Measurements from ENCODE around the gene IMPG1. TPM values are rescaled to one million over a fixed set of nuclear protein-coding genes. Genes with fewer than 3 reads are reported as not detected.

The IMPG1 gene, protein sequence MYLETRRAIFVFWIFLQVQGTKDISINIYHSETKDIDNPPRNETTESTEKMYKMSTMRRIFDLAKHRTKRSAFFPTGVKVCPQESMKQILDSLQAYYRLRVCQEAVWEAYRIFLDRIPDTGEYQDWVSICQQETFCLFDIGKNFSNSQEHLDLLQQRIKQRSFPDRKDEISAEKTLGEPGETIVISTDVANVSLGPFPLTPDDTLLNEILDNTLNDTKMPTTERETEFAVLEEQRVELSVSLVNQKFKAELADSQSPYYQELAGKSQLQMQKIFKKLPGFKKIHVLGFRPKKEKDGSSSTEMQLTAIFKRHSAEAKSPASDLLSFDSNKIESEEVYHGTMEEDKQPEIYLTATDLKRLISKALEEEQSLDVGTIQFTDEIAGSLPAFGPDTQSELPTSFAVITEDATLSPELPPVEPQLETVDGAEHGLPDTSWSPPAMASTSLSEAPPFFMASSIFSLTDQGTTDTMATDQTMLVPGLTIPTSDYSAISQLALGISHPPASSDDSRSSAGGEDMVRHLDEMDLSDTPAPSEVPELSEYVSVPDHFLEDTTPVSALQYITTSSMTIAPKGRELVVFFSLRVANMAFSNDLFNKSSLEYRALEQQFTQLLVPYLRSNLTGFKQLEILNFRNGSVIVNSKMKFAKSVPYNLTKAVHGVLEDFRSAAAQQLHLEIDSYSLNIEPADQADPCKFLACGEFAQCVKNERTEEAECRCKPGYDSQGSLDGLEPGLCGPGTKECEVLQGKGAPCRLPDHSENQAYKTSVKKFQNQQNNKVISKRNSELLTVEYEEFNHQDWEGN
- total RNA-seq (not detected), polyA plus RNA-seq (not detected)

DNA sequence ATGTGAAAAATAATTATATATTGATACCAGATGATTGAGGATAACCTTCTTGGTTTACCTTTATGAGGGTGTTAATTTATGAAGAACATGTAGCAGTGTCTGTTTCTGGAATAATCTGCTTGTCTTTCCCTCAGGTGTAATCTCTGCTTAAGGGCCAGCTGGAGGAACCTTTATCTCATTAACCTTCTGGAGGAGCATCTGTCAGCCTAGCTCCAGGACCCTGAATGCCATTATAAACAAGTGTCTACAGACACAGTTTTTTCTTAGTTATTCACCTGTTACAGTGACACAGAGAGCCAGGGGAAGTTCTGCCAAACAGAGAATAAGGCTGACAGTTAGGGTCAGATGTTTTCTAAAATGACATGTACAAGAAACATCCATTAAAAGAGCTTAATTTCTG is at the start of gene IMPG1:
Gene IMPG1, minus strand, starts transcription at position 101 of the 400 bp plus-strand sequence. CDS start 174 bp downstream, outside the sequence.
- H3K27ac ChIP-seq (ENCODE audit: low read depth, low read length) = no peak within 1 kb of the TSS
- no peaks in the 10 kb centered on the region for H3K36me3 ChIP-seq (ENCODE audit: insufficient read depth, low read length)
- DNase-seq = no peak
- no peaks in the 10 kb centered on the region for H3K27me3 Mint-ChIP-seq
- intact Hi-C loops (cut with micrococcal nuclease) = no loop called here
- no peaks in the 10 kb centered on the region for H3K4me1 Mint-ChIP-seq
- POLR2A ChIA-PET (ENCODE audit: partially characterized antibody) = no interaction called here
- no peak within 1 kb of the TSS for H3K4me3 ChIP-seq (ENCODE audit: low read length in 2 of 2)
- no peaks in the 10 kb centered on the region for H3K9me3 ChIP-seq (ENCODE audit: control insufficient read depth in 1 of 2, low read length in 2 of 2)
- no peaks in the 10 kb centered on the region for H3K4me1 ChIP-seq (ENCODE audit: insufficient read depth, low read length)
- H3K36me3 Mint-ChIP-seq = no peaks in the 10 kb centered on the region
- CTCF ChIA-PET (ENCODE audit: partially characterized antibody) = no interaction called here
- H3K27me3 ChIP-seq (ENCODE audit: insufficient read depth, low read length) = no peaks in the 10 kb centered on the region
- H3K27ac Mint-ChIP-seq = no peak within 1 kb of the TSS
- peaks cover 0 to 12% (median 4%) of the 10 kb centered on the region in 8 donors for H3K9me3 Mint-ChIP-seq
- H3K4me3 Mint-ChIP-seq = no peak within 1 kb of the TSS

DNA sequence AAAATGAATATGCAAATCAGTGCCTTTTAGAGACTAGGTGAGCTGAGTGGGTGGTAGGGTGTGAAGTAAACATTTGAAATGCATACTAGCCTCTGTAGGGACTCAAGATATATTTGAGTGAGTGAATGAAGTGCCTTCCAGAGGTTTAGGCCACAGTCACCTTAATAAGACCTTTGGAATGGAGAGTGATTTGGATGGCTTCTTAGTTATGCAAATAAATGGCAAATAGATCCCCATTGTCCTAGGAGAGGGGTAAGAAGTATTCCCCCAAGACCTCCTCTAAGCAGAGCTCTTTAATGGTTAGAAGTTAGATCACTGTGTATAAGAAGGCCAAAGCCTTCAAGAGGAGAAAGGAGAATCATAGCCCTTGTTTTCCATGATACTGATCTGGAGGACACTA is 47.8 kb upstream of the IMPG1 start:
- H3K9me3 Mint-ChIP-seq = peaks cover 0 to 18% (median 7%) of the 10 kb centered on the region in 8 donors
- no peaks in the 10 kb centered on the region for H3K36me3 Mint-ChIP-seq
- Histone ChIP-seq H3K27me3 (ENCODE audit: insufficient read depth, low read length) (no peaks in the 10 kb centered on the region), H3K4me3 (ENCODE audit: low read length in 2 of 2) (no peak overlapping the region), H3K27ac (ENCODE audit: low read depth, low read length) (no peak overlapping the region), H3K36me3 (ENCODE audit: insufficient read depth, low read length) (no peaks in the 10 kb centered on the region), H3K9me3 (ENCODE audit: control insufficient read depth in 1 of 2, low read length in 2 of 2) (no peaks in the 10 kb centered on the region), H3K4me1 (ENCODE audit: insufficient read depth, low read length) (no peaks in the 10 kb centered on the region)
- no peak for DNase-seq
- H3K27ac Mint-ChIP-seq = no peak overlapping the region
- CTCF ChIA-PET (ENCODE audit: partially characterized antibody) = no interaction called here
- POLR2A ChIA-PET (ENCODE audit: partially characterized antibody) = no interaction called here
- no peaks in the 10 kb centered on the region for H3K4me1 Mint-ChIP-seq
- intact Hi-C loops (cut with micrococcal nuclease) = no loop called here
- no peaks in the 10 kb centered on the region for H3K27me3 Mint-ChIP-seq
- H3K4me3 Mint-ChIP-seq = no peak overlapping the region

DNA sequence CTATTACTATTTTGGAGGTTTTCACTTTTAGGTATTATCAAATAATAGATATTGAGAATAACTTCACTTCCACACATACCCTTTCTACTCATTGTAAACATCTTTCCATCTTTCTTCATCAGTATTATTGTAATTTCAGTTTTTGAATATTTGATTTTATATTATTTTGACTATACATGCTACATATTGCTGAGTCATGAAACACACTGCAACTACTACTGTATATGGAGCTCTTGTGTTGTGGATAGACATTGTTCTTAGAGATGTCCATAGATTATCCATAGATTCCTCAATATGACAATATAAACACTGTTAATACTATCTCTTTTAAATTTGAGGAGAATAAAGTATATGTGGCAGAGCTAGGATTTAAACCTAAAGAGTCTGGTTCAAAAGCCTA is 819 bp upstream of the IMPG1 start:
- H3K4me1 Mint-ChIP-seq = no peaks in the 10 kb centered on the region
- POLR2A ChIA-PET (ENCODE audit: partially characterized antibody) = no interaction called here

DNA sequence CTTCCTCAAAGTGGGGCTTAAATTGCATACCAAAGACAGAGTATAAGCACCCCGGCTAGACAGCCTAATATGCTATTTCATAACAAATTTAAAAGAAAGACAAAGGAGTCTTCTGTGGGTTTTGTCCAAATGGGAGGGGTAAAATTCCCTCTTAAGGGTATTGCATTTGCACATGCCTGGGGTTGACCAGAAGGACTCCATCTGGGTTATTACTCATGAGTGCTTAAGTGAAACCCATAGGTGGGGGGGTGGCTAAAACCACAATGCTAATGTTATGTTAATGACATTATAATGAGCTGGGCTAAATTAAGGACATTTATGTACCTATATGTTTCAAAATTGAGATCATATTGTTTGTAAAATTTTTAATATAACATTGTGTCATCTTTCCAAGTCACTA is 15.0 kb downstream of the IMPG1 start:
- POLR2A ChIA-PET (ENCODE audit: partially characterized antibody) = no interaction called here

More for the DNA sequence above, 819 bp upstream of the IMPG1 start:
- Mint-ChIP-seq H3K36me3 (no peaks in the 10 kb centered on the region), H3K27ac (no peak overlapping the region), H3K9me3 (peaks cover 0 to 10% (median 4%) of the 10 kb centered on the region in 8 donors), H3K27me3 (no peaks in the 10 kb centered on the region), H3K4me3 (no peak overlapping the region)
- Histone ChIP-seq H3K27ac (ENCODE audit: low read depth, low read length) (no peak overlapping the region), H3K4me1 (ENCODE audit: insufficient read depth, low read length) (no peaks in the 10 kb centered on the region), H3K36me3 (ENCODE audit: insufficient read depth, low read length) (no peaks in the 10 kb centered on the region), H3K9me3 (ENCODE audit: control insufficient read depth in 1 of 2, low read length in 2 of 2) (no peaks in the 10 kb centered on the region), H3K27me3 (ENCODE audit: insufficient read depth, low read length) (no peaks in the 10 kb centered on the region), H3K4me3 (ENCODE audit: low read length in 2 of 2) (no peak overlapping the region)
- DNase-seq = no peak
- intact Hi-C loops (cut with micrococcal nuclease) = no loop called here
- CTCF ChIA-PET (ENCODE audit: partially characterized antibody) = no interaction called here

DNA sequence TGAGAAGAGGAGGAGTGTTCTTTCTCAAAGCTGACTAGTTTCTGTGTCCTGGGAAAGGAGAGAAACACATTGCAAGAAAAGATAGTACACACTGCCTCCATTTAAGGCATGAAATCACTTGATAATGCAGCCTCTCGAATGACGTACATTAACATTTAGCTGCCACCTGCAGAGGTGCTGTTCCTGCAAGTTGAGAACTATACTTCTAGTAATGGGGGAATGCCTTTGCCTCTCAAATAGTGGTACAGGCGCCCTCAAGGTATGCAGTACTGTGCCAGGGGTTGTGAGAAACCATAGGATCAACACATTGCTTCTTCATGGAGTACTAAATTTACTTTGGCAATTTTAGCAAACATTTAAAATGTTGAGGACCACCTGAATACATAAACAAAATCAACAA is 20.1 kb downstream of the IMPG1 start:
- no peaks in the 10 kb centered on the region for H3K36me3 Mint-ChIP-seq
- POLR2A ChIA-PET (ENCODE audit: partially characterized antibody) = no interaction called here

More for the DNA sequence above, 15.0 kb downstream of the IMPG1 start:
- intact Hi-C loops (cut with micrococcal nuclease) = no loop called here
- Mint-ChIP-seq H3K27me3 (no peaks in the 10 kb centered on the region), H3K27ac (no peak overlapping the region), H3K4me3 (no peak overlapping the region), H3K36me3 (no peaks in the 10 kb centered on the region), H3K9me3 (peaks cover 0 to 10% (median 4%) of the 10 kb centered on the region in 8 donors), H3K4me1 (no peaks in the 10 kb centered on the region)
- Histone ChIP-seq H3K4me1 (ENCODE audit: insufficient read depth, low read length) (no peaks in the 10 kb centered on the region), H3K36me3 (ENCODE audit: insufficient read depth, low read length) (no peaks in the 10 kb centered on the region), H3K9me3 (ENCODE audit: control insufficient read depth in 1 of 2, low read length in 2 of 2) (no peaks in the 10 kb centered on the region), H3K27ac (ENCODE audit: low read depth, low read length) (no peak overlapping the region), H3K27me3 (ENCODE audit: insufficient read depth, low read length) (no peaks in the 10 kb centered on the region), H3K4me3 (ENCODE audit: low read length in 2 of 2) (no peak overlapping the region)
- CTCF ChIA-PET (ENCODE audit: partially characterized antibody) = no interaction called here
- DNase-seq = no peak

DNA sequence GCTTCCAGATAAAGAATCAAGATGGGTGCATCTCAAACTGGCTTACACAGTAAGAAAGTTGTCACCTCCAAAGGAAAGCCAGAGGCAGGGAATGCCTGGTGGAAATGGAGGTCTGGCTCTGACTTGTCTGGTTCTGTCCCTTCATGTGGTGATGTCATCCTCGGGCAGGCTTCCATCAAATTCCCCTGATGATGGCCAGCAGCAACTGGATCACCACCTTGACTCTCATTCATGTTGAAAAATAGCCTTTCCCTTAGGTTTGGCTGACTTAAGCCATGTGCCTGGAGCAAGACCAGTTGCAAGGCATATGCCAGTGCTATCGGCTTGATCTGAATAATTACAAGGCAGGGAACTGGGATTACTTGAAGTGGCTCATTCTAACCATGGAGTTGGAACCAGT is 28.8 kb downstream of the IMPG1 start:
- Mint-ChIP-seq H3K27me3 (no peaks in the 10 kb centered on the region), H3K4me3 (no peak overlapping the region), H3K9me3 (peaks cover 0 to 8% (median 0%) of the 10 kb centered on the region in 8 donors), H3K36me3 (no peaks in the 10 kb centered on the region), H3K4me1 (no peaks in the 10 kb centered on the region), H3K27ac (no peak overlapping the region)
- Histone ChIP-seq H3K36me3 (ENCODE audit: insufficient read depth, low read length) (no peaks in the 10 kb centered on the region), H3K27ac (ENCODE audit: low read depth, low read length) (no peak overlapping the region), H3K4me1 (ENCODE audit: insufficient read depth, low read length) (no peaks in the 10 kb centered on the region), H3K27me3 (ENCODE audit: insufficient read depth, low read length) (no peaks in the 10 kb centered on the region), H3K9me3 (ENCODE audit: control insufficient read depth in 1 of 2, low read length in 2 of 2) (no peaks in the 10 kb centered on the region), H3K4me3 (ENCODE audit: low read length in 2 of 2) (no peak overlapping the region)
- ChIA-PET POLR2A (ENCODE audit: partially characterized antibody) (no interaction called here), CTCF (ENCODE audit: partially characterized antibody) (no interaction called here)
- intact Hi-C loops (cut with micrococcal nuclease) = no loop called here
- no peak for DNase-seq

More for the DNA sequence above, 20.1 kb downstream of the IMPG1 start:
- Mint-ChIP-seq H3K4me3 (no peak overlapping the region), H3K27ac (no peak overlapping the region), H3K4me1 (no peaks in the 10 kb centered on the region), H3K27me3 (no peaks in the 10 kb centered on the region), H3K9me3 (peaks cover 0 to 7% (median under 1%) of the 10 kb centered on the region in 8 donors)
- intact Hi-C loops (cut with micrococcal nuclease) = no loop called here
- Histone ChIP-seq H3K4me3 (ENCODE audit: low read length in 2 of 2) (no peak overlapping the region), H3K27me3 (ENCODE audit: insufficient read depth, low read length) (no peaks in the 10 kb centered on the region), H3K27ac (ENCODE audit: low read depth, low read length) (no peak overlapping the region), H3K36me3 (ENCODE audit: insufficient read depth, low read length) (no peaks in the 10 kb centered on the region), H3K4me1 (ENCODE audit: insufficient read depth, low read length) (no peaks in the 10 kb centered on the region), H3K9me3 (ENCODE audit: control insufficient read depth in 1 of 2, low read length in 2 of 2) (no peaks in the 10 kb centered on the region)
- DNase-seq = no peak
- CTCF ChIA-PET (ENCODE audit: partially characterized antibody) = no interaction called here

DNA sequence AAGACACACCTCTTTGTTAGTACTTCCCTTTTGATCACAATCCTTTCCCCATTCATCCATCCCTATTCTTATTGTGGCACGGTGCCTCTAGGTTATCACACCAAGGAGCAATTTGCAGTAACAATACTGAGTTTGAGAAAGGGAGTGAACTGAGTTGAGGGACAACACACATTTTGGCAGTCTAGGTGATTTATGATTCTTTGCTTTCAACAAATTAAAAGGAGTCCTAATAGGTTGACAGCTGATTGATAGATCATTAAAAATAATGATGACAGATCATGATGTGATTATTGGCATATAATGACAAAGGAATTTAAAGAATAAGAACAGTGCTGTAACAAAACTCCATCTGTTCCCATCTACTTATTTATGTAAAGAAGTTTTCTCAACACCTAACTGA is 36.7 kb downstream of the IMPG1 start:
- H3K36me3 ChIP-seq (ENCODE audit: insufficient read depth, low read length) = no peaks in the 10 kb centered on the region
- peaks cover 0 to 8% (median 5%) of the 10 kb centered on the region in 8 donors for H3K9me3 Mint-ChIP-seq
- ChIA-PET CTCF (ENCODE audit: partially characterized antibody) (no interaction called here), POLR2A (ENCODE audit: partially characterized antibody) (no interaction called here)
- H3K36me3 Mint-ChIP-seq = no peaks in the 10 kb centered on the region
- H3K4me1 ChIP-seq (ENCODE audit: insufficient read depth, low read length) = no peaks in the 10 kb centered on the region
- intact Hi-C loops (cut with micrococcal nuclease) = no loop called here
- H3K4me1 Mint-ChIP-seq = no peaks in the 10 kb centered on the region
- H3K27ac Mint-ChIP-seq = no peak overlapping the region
- no peak overlapping the region for H3K4me3 ChIP-seq (ENCODE audit: low read length in 2 of 2)
- no peaks in the 10 kb centered on the region for H3K9me3 ChIP-seq (ENCODE audit: control insufficient read depth in 1 of 2, low read length in 2 of 2)
- no peak for DNase-seq
- no peak overlapping the region for H3K27ac ChIP-seq (ENCODE audit: low read depth, low read length)
- no peak overlapping the region for H3K4me3 Mint-ChIP-seq
- no peaks in the 10 kb centered on the region for H3K27me3 Mint-ChIP-seq
- H3K27me3 ChIP-seq (ENCODE audit: insufficient read depth, low read length) = no peaks in the 10 kb centered on the region
